Neuronal stem cell (in vitro differentiated cells): ENCODE results near the gene FARSB.

ENCODE experiments used
- DNase-seq: peaks from one replicate; pipeline ENCODE4 v3.0.0-alpha.2; 2013; ENCODE audit warnings: low spot score
- H2AFZ ChIP-seq: one replicate; pipeline ENCODE4 v1.6.1; 2013; ENCODE audit warnings: mild to moderate bottlenecking, low read length, inconsistent platforms
- H2AK5ac ChIP-seq: 2 replicates; pipeline ENCODE4 v1.6.1; 2013; ENCODE audit warnings: low read depth, mild to moderate bottlenecking, inconsistent platforms, low read length, moderate library complexity, mixed read lengths
- H2BK120ac ChIP-seq: 2 replicates; pipeline ENCODE4 v1.6.1; 2013; ENCODE audit warnings: low read depth, mild to moderate bottlenecking, inconsistent platforms, low read length, moderate library complexity, mixed read lengths
- H2BK12ac ChIP-seq: one replicate; pipeline ENCODE4 v1.6.1; 2013; ENCODE audit warnings: low read length, inconsistent platforms
- H2BK15ac ChIP-seq: 2 replicates; pipeline ENCODE4 v1.6.1; 2013; ENCODE audit warnings: mild to moderate bottlenecking, low read length, inconsistent platforms, mixed read lengths
- H2BK5ac ChIP-seq: one replicate; pipeline ENCODE4 v1.6.1; 2013; ENCODE audit warnings: inconsistent platforms, mild to moderate bottlenecking, low read length, moderate library complexity
- H3K14ac ChIP-seq: one replicate; pipeline ENCODE4 v1.6.1; 2013; ENCODE audit warnings: low read length, inconsistent platforms
- H3K18ac ChIP-seq: 2 replicates; pipeline ENCODE4 v1.6.1; 2013; ENCODE audit warnings: low read length, inconsistent platforms
- H3K23ac ChIP-seq: 2 replicates; pipeline ENCODE4 v1.6.1; 2013; ENCODE audit warnings: low read depth, mild to moderate bottlenecking, mixed read lengths, low read length, inconsistent platforms; ENCODE audit not compliant: poor library complexity
- H3K27ac ChIP-seq: replicated peaks from 3 replicates; pipeline ENCODE4 v1.5.1; 2013; ENCODE audit warnings: low read length, inconsistent platforms
- H3K27me3 ChIP-seq, 3 experiments: 2 replicates each; pipeline ENCODE4 v1.6.1; 2013; ENCODE audit warnings: low read length in 3 of 3, mild to moderate bottlenecking in 2 of 3, inconsistent platforms in 1 of 3, low read depth in 1 of 3, mixed read lengths in 1 of 3, moderate library complexity in 1 of 3; ENCODE audit not compliant: control insufficient read depth in 3 of 3, insufficient read depth in 3 of 3
- H3K36me3 ChIP-seq, 2 donors: replicated peaks in 1 of 2; 2 replicates each; pipeline ENCODE4 v1.6.1; 2013; ENCODE audit warnings: low read length in 2 of 2; ENCODE audit not compliant: control insufficient read depth in 2 of 2, insufficient read depth in 2 of 2
- H3K4ac ChIP-seq: 2 replicates; pipeline ENCODE4 v1.6.1; 2013; ENCODE audit warnings: inconsistent platforms, mild to moderate bottlenecking, low read length, moderate library complexity
- H3K4me1 ChIP-seq, 2 donors: 1 replicate in 1 of 2; 2 replicates in 1 of 2; pipeline ENCODE4 v1.6.1; 2013; ENCODE audit warnings: low read length in 2 of 2, low read depth in 1 of 2; ENCODE audit not compliant: control insufficient read depth in 2 of 2, insufficient read depth in 1 of 2
- H3K4me2 ChIP-seq: one replicate; pipeline ENCODE4 v1.6.1; 2013; ENCODE audit warnings: mild to moderate bottlenecking, low read length, inconsistent platforms; ENCODE audit not compliant: insufficient read depth, poor library complexity, severe bottlenecking
- H3K4me3 ChIP-seq, 2 donors: 2 replicates each; pipeline ENCODE4 v1.5.1; 2013; ENCODE audit warnings: low read length in 2 of 2, mild to moderate bottlenecking in 2 of 2, inconsistent platforms in 1 of 2, moderate library complexity in 1 of 2
- H3K79me1 ChIP-seq: one replicate; pipeline ENCODE4 v1.6.1; 2013; ENCODE audit warnings: low read depth, mild to moderate bottlenecking, inconsistent platforms, low read length, moderate library complexity
- H3K9ac ChIP-seq: one replicate; pipeline ENCODE4 v1.6.1; 2013; ENCODE audit warnings: mild to moderate bottlenecking, low read depth, low read length, inconsistent platforms; ENCODE audit not compliant: poor library complexity
- H3K9me3 ChIP-seq, 2 donors: replicated peaks in 1 of 2; 2 replicates each; pipeline versions ENCODE3 to v1.6.1; 2013; ENCODE audit warnings: low read length in 2 of 2, mild to moderate bottlenecking in 2 of 2, inconsistent platforms in 1 of 2, low read depth in 1 of 2, mixed read lengths in 1 of 2, moderate library complexity in 1 of 2; ENCODE audit not compliant: control insufficient read depth in 2 of 2, insufficient read depth in 1 of 2
- H4K8ac ChIP-seq: one replicate; pipeline ENCODE4 v1.6.1; 2013; ENCODE audit warnings: low read depth, mild to moderate bottlenecking, inconsistent platforms, low read length, moderate library complexity
- H4K91ac ChIP-seq: one replicate; pipeline ENCODE4 v1.6.1; 2013; ENCODE audit warnings: low read length, low read depth, mild to moderate bottlenecking, inconsistent platforms; ENCODE audit not compliant: poor library complexity
- WGBS, 2 donors: extraction: QIAGEN DNeasy Blood & Tissue Kit; methylation state at CpG; one replicate each; pipeline ENCODE4 v1.1.7; 2013; ENCODE audit warnings: missing lambda C conversion rate in 2 of 2, mixed read lengths in 1 of 2; ENCODE audit not compliant: insufficient read length in 2 of 2, insufficient replicate concordance in 1 of 2; ENCODE audit errors: extremely low coverage in 2 of 2; 5-methylcytosine and 5-hydroxymethylcytosine counted together

Gene FARSB

GRCh38 chr2:222603501-222603900 lies 52.4 kb downstream of the FARSB start:
- Histone ChIP-seq H4K91ac (no peak overlapping the region), H3K4me1 (no peaks in the 10 kb centered on the region), H2AK5ac (no peak overlapping the region), H3K4ac (no peak overlapping the region), H3K14ac (no peak overlapping the region), H3K36me3 (peaks cover 2 to 64% of the 10 kb centered on the region in 2 donors), H2BK120ac (no peak overlapping the region), H3K23ac (no peak overlapping the region), H3K9me3 (no peaks in the 10 kb centered on the region), H3K4me2 (no peak overlapping the region), H3K18ac (no peak overlapping the region), H2BK12ac (no peak overlapping the region), H3K9ac (no peak overlapping the region), H4K8ac (no peak overlapping the region), H3K27me3 (no peaks in the 10 kb centered on the region), H3K27ac (no peak overlapping the region), H2AFZ (no peak overlapping the region), H2BK5ac (no peak overlapping the region), H3K79me1 (no peaks in the 10 kb centered on the region), H3K4me3 (no peak overlapping the region), H2BK15ac (no peak overlapping the region)
- DNase-seq, result no peak
- WGBS, 2 donors, result no CpG with 5 or more reads among the region's 2 CpGs

GRCh38 chr2:222598611-222599010 lies 57.3 kb downstream of the FARSB start:
- WGBS, 2 donors, result no CpG with 5 or more reads among the region's 4 CpGs
- no peak overlapping the region for H3K14ac ChIP-seq
- H2BK12ac ChIP-seq, result no peak overlapping the region
- H3K9ac ChIP-seq, result no peak overlapping the region
- no peak overlapping the region for H3K4me2 ChIP-seq
- H3K27ac ChIP-seq, result no peak overlapping the region
- H2BK120ac ChIP-seq, result no peak overlapping the region
- no peak overlapping the region for H3K4ac ChIP-seq
- peaks cover 6 to 89% of the 10 kb centered on the region in 2 donors for H3K36me3 ChIP-seq
- no peaks in the 10 kb centered on the region for H3K27me3 ChIP-seq
- no peak overlapping the region for H2BK15ac ChIP-seq
- H3K4me1 ChIP-seq, result no peaks in the 10 kb centered on the region
- DNase-seq, result no peak
- no peak overlapping the region for H2AFZ ChIP-seq
- no peak overlapping the region for H2AK5ac ChIP-seq
- H4K91ac ChIP-seq, result no peak overlapping the region
- no peak overlapping the region for H2BK5ac ChIP-seq
- no peak overlapping the region for H4K8ac ChIP-seq
- H3K23ac ChIP-seq, result no peak overlapping the region
- no peak overlapping the region for H3K4me3 ChIP-seq
- no peaks in the 10 kb centered on the region for H3K79me1 ChIP-seq
- H3K9me3 ChIP-seq, result no peaks in the 10 kb centered on the region
- no peak overlapping the region for H3K18ac ChIP-seq

- H2BK15ac ChIP-seq, result no peak overlapping the region
- H3K14ac ChIP-seq, result no peak overlapping the region
- H3K79me1 ChIP-seq, result no peaks in the 10 kb centered on the region
- H3K23ac ChIP-seq, result no peak overlapping the region
- H3K27me3 ChIP-seq, result no peaks in the 10 kb centered on the region
- no peaks in the 10 kb centered on the region for H3K9me3 ChIP-seq
- no peaks in the 10 kb centered on the region for H3K4me1 ChIP-seq
- no peak overlapping the region for H3K4me3 ChIP-seq
- no peak overlapping the region for H4K8ac ChIP-seq
- H2BK120ac ChIP-seq, result no peak overlapping the region
- H3K27ac ChIP-seq, result no peak overlapping the region
- no peak overlapping the region for H2AFZ ChIP-seq
- no peak overlapping the region for H3K4ac ChIP-seq
- H3K36me3 ChIP-seq, result peaks cover 6 to 98% of the 10 kb centered on the region in 2 donors
- no peak overlapping the region for H3K9ac ChIP-seq
- H4K91ac ChIP-seq, result no peak overlapping the region
- no CpG with 5 or more reads among the region's 2 CpGs for WGBS, 2 donors
- DNase-seq, result no peak
- no peak overlapping the region for H2AK5ac ChIP-seq
- H2BK12ac ChIP-seq, result no peak overlapping the region
- H3K18ac ChIP-seq, result no peak overlapping the region
- no peak overlapping the region for H2BK5ac ChIP-seq
- no peak overlapping the region for H3K4me2 ChIP-seq
Observed at GRCh38 chr2:222595581-222595980, 60.3 kb downstream of the FARSB start.

- H2BK120ac ChIP-seq, result no peak overlapping the region
- H3K4me3 ChIP-seq, result no peak overlapping the region
- no peak for DNase-seq
- no peak overlapping the region for H2AK5ac ChIP-seq
- H2AFZ ChIP-seq, result no peak overlapping the region
- H3K4me1 ChIP-seq, result no peaks in the 10 kb centered on the region
- H2BK15ac ChIP-seq, result no peak overlapping the region
- no peak overlapping the region for H3K9ac ChIP-seq
- H3K4me2 ChIP-seq, result no peak overlapping the region
- H3K14ac ChIP-seq, result no peak overlapping the region
- no peak overlapping the region for H3K27ac ChIP-seq
- H2BK5ac ChIP-seq, result no peak overlapping the region
- H3K23ac ChIP-seq, result no peak overlapping the region
- H3K9me3 ChIP-seq, result no peaks in the 10 kb centered on the region
- no peak overlapping the region for H3K4ac ChIP-seq
- no peak overlapping the region for H4K91ac ChIP-seq
- H2BK12ac ChIP-seq, result no peak overlapping the region
- no CpG with 5 or more reads among the region's 1 CpG for WGBS, 2 donors
- no peak overlapping the region for H4K8ac ChIP-seq
- H3K36me3 ChIP-seq, result peaks cover 4 to 93% of the 10 kb centered on the region in 2 donors
- no peaks in the 10 kb centered on the region for H3K79me1 ChIP-seq
- no peak overlapping the region for H3K18ac ChIP-seq
- no peaks in the 10 kb centered on the region for H3K27me3 ChIP-seq
Observed at GRCh38 chr2:222594679-222595078, 61.2 kb downstream of the FARSB start.
